ENCODE results near the gene C8A. TPM values are rescaled to one million over a fixed set of nuclear protein-coding genes. Genes with fewer than 3 reads are reported as not detected.

The C8A gene
- total RNA-seq, 1 experiment from 2014 or later, result not detected

Other genes starting within 250 kb of the C8A start
- gene PRKAA2, start 209.5 kb upstream of the C8A start, total RNA-seq (2014; rRNA removed; shearing (Covaris generic); ENCODE audit: low replicate concordance), result 3.9 and 4.9 TPM in 2 replicates
- gene FYB2, start 35.4 kb upstream of the C8A start, total RNA-seq (2014; rRNA removed; shearing (Covaris generic); ENCODE audit: low replicate concordance), result not detected in 2 replicates
- gene C8B, start 111.2 kb downstream of the C8A start, total RNA-seq (2014; rRNA removed; shearing (Covaris generic); ENCODE audit: low replicate concordance), result not detected in 2 replicates

All from Caki2 (cell line).